ENCODE results near the gene ANTXR1. TPM values are rescaled to one million over a fixed set of nuclear protein-coding genes. Genes with fewer than 3 reads are reported as not detected.

The ANTXR1 gene
- total and polyA plus RNA-seq, 2 donors: 4.4 to 7.3 TPM

DNA sequence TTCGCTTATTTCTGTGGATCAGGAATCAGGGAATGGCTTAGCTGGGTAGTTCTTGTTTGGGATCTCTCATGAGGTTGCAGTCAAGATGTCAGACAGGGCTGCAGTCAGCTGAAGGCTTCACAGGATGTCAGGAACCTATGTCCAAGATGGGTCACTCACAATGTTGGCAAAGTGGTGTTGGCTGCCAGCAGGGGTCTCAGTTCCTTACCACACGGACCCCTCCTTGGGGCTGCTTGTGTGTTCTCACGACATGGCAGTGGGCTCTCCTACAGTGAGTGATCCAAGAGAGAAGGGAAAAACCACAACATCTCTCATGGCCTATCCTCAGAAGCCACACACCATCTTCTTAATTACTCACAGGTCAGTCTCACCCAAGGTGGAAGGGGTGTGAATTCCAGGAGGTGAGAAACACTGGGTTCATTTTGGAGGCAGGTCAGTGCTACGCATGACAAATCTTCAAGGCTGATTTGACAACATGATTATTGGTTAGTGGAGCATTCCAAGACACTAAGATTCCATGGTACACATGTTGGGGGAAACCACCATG, 1.3 kb upstream of the ANTXR1 start:
- H3K9me3 ChIP-seq (ENCODE audit: control insufficient read depth in 2 of 2, insufficient read depth in 1 of 2, low read length in 1 of 2): no peaks in the 10 kb centered on the region
- H3K27ac ChIP-seq (ENCODE audit: low read depth in 1 of 2, low read length in 1 of 2): no peak overlapping the region
- no peaks in the 10 kb centered on the region for H3K36me3 ChIP-seq (ENCODE audit: control insufficient read depth in 2 of 2, insufficient read depth in 2 of 2, low read length in 1 of 2)
- peaks cover 18 to 53% of the 10 kb centered on the region in 2 donors for H3K27me3 ChIP-seq (ENCODE audit: control insufficient read depth in 2 of 2, insufficient read depth in 1 of 2, low read length in 1 of 2)
- peak in 1 of 9 donors; percentile 1 for DNase-seq (ENCODE audit: low read depth in 6 of 9, low spot score in 9 of 9)
- WGBS: 77% methylated on average over 4 of the region's 4 CpGs
- peaks cover 9 to 17% of the 10 kb centered on the region in 2 donors for H3K4me1 ChIP-seq (ENCODE audit: control insufficient read depth in 2 of 2, insufficient read depth in 2 of 2, low read length in 2 of 2)
- H3K4me3 ChIP-seq (ENCODE audit: low read length in 2 of 2): no peak overlapping the region

DNA sequence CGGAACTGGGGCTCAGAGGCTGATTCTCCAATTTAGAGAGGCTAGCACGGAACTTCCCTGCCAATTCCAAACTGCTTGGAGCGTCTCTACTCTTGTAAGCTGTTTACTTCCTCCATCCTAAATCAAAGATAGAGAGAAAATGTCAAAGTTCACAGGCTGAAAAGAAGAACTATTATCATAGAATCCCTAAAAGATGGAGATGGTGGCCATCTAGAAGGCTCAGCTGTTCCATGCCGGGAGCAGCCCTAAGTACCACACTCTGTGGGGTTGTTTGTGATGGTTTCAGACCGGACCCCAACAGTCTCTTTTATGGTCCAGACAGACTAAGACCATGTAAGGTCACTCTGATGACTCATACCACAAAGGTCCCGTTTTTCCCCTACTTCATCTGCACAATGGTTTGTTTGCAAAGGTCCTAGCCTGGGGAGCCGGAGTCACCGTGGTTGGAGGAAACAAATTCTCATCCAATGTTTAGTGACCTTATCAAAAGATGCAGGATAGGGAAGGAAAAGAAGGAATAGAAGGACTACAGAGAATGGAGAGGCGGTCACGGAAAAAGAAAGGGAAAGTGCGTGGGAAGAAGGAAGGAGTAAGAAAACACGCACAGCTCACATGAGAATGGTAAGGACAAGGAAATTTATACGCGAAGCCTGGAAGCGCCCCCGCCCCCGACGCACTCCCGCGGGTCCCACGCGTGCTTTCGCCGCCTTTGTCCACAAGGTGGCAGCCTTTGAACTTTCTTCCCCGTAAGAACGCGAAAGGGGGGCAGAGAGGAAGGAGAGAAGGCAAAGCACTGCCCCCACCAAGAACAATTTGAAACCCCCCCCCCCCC, 453 bp upstream of the ANTXR1 start:
- H3K36me3 ChIP-seq (ENCODE audit: control insufficient read depth in 2 of 2, insufficient read depth in 2 of 2, low read length in 1 of 2): no peaks in the 10 kb centered on the region
- no peaks in the 10 kb centered on the region for H3K9me3 ChIP-seq (ENCODE audit: control insufficient read depth in 2 of 2, insufficient read depth in 1 of 2, low read length in 1 of 2)
- H3K27ac ChIP-seq (ENCODE audit: low read depth in 1 of 2, low read length in 1 of 2): no peak overlapping the region
- H3K4me1 ChIP-seq (ENCODE audit: control insufficient read depth in 2 of 2, insufficient read depth in 2 of 2, low read length in 2 of 2): peaks cover 9 to 17% of the 10 kb centered on the region in 2 donors
- H3K4me3 ChIP-seq (ENCODE audit: low read length in 2 of 2): peak overlapping the region; percentile 72 to 77
- peaks cover 18 to 61% of the 10 kb centered on the region in 2 donors for H3K27me3 ChIP-seq (ENCODE audit: control insufficient read depth in 2 of 2, insufficient read depth in 1 of 2, low read length in 1 of 2)
- WGBS: 14% methylated on average over 27 of the region's 27 CpGs
- DNase-seq (ENCODE audit: low read depth in 6 of 9, low spot score in 9 of 9): peak in 7 of 9 donors; percentile 36 to 74 (median 50)

DNA sequence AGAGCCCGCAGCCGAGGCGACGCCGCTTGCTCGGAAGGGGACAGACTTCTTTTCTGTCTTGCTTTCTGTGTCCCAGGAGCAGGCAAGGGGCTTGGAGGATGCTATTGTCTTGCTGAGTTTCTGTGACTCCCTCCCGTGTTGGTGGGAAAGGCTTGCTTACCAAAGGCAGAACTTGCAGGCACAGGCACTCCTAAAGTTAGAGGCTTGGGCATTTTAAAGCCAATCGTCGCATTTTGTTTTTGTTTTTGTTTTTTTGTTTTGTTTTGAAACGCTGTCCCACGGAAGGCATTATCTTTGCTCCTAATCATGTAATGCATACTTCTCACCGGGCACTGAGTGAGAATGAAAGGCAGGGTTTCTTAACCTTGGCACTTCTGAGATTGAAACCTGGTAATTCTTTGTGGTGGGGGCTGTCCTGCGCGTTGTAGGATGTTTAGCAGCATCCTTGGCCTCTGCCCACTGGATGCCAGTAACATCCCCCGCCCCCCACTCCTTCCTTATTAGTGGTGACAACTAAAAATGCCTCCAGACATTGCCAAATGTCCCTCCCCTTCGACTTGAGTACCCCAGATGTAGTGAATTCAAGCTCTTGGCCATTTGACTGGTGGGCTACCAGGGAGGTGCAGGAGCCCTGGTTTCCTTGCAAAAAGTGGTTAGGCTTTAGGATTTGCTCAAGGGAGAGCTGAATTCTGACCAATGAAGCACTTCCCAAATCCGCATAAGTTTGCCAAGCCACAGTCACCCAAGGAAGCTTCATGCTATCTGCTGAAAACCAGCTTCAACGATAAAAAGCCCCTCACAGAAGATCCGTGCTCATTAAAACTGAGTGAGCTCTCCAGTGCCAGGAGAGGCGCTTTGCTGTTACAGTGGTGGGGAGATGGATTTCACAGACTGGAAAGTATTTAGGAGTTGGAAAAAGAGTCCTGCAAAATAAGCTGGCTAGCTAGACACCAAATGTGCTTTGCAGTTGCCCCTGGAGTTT, 1.2 kb downstream of the ANTXR1 start:
- Histone ChIP-seq H3K9me3 (ENCODE audit: control insufficient read depth in 2 of 2, insufficient read depth in 1 of 2, low read length in 1 of 2) (no peaks in the 10 kb centered on the region), H3K27ac (ENCODE audit: low read depth in 1 of 2, low read length in 1 of 2) (no peak overlapping the region), H3K36me3 (ENCODE audit: control insufficient read depth in 2 of 2, insufficient read depth in 2 of 2, low read length in 1 of 2) (no peaks in the 10 kb centered on the region), H3K4me3 (ENCODE audit: low read length in 2 of 2) (peak overlapping the region; percentile 72 to 77), H3K27me3 (ENCODE audit: control insufficient read depth in 2 of 2, insufficient read depth in 1 of 2, low read length in 1 of 2) (peaks cover 18 to 70% of the 10 kb centered on the region in 2 donors), H3K4me1 (ENCODE audit: control insufficient read depth in 2 of 2, insufficient read depth in 2 of 2, low read length in 2 of 2) (peaks cover 9 to 17% of the 10 kb centered on the region in 2 donors)
- peak in 3 of 9 donors; percentile 11 to 42 (median 12) for DNase-seq (ENCODE audit: low read depth in 6 of 9, low spot score in 9 of 9)
- 4% methylated on average over 20 of the region's 20 CpGs for WGBS

DNA sequence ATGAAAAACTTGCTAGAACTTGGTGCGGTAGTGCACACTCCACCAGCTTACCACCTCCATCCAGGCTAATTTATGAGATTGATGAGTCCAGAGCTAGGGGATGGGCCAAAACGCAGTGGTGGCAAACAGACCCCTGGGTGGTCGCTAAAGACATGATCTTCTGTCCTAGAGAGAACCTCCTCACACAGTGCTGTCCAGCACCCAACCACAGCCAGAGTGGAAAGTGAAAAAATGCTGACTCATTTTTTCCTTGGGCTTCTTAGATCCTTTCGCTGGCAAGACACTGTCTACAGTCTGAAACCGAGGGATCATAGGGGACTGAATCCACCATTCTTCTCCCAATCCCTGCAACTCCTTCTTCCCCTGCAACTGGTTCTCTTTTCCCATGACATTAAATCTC, 4.1 kb downstream of the ANTXR1 start:
- no peaks in the 10 kb centered on the region for H3K9me3 ChIP-seq (ENCODE audit: control insufficient read depth in 2 of 2, insufficient read depth in 1 of 2, low read length in 1 of 2)
- no peak overlapping the region for H3K4me3 ChIP-seq (ENCODE audit: low read length in 2 of 2)
- no peak for DNase-seq (ENCODE audit: low read depth in 6 of 9, low spot score in 9 of 9)
- H3K36me3 ChIP-seq (ENCODE audit: control insufficient read depth in 2 of 2, insufficient read depth in 2 of 2, low read length in 1 of 2): no peaks in the 10 kb centered on the region
- no peak overlapping the region for H3K27ac ChIP-seq (ENCODE audit: low read depth in 1 of 2, low read length in 1 of 2)
- peaks cover 9 to 17% of the 10 kb centered on the region in 2 donors for H3K4me1 ChIP-seq (ENCODE audit: control insufficient read depth in 2 of 2, insufficient read depth in 2 of 2, low read length in 2 of 2)
- 88% methylated on average over 5 of the region's 5 CpGs for WGBS
- H3K27me3 ChIP-seq (ENCODE audit: control insufficient read depth in 2 of 2, insufficient read depth in 1 of 2, low read length in 1 of 2): peaks cover 15 to 56% of the 10 kb centered on the region in 2 donors

GRCh38 chr2:69017835-69018234, 4.9 kb downstream of the ANTXR1 start:
- no peaks in the 10 kb centered on the region for H3K36me3 ChIP-seq (ENCODE audit: control insufficient read depth in 2 of 2, insufficient read depth in 2 of 2, low read length in 1 of 2)
- 78% methylated on average over 3 of the region's 3 CpGs for WGBS
- no peak overlapping the region for H3K27ac ChIP-seq (ENCODE audit: low read depth in 1 of 2, low read length in 1 of 2)
- H3K4me3 ChIP-seq (ENCODE audit: low read length in 2 of 2): no peak overlapping the region
- H3K9me3 ChIP-seq (ENCODE audit: control insufficient read depth in 2 of 2, insufficient read depth in 1 of 2, low read length in 1 of 2): no peaks in the 10 kb centered on the region
- H3K4me1 ChIP-seq (ENCODE audit: control insufficient read depth in 2 of 2, insufficient read depth in 2 of 2, low read length in 2 of 2): peaks cover 9 to 16% of the 10 kb centered on the region in 2 donors
- H3K27me3 ChIP-seq (ENCODE audit: control insufficient read depth in 2 of 2, insufficient read depth in 1 of 2, low read length in 1 of 2): peaks cover 8 to 48% of the 10 kb centered on the region in 2 donors
- DNase-seq (ENCODE audit: low read depth in 6 of 9, low spot score in 9 of 9): no peak

DNA sequence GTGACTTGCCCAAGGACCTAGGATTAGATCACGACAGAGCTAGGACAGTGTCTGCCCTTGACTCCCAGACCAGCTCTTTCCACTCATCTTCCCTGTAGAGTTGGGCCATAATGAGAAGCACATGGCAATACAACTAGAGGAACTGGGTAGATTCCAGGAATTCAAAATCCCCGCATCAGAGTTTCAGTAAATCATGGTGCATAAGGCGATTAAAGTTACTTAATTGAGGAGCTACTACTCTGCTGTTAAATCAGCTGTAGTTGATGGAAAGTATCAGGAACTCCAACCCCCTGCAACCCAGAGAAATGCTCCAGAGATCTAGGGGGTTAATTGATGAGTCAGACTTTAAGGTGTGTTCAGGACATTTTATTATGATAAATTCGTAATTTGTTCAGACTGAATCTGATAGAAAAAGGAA, 5.7 kb downstream of the ANTXR1 start:
- Histone ChIP-seq H3K4me1 (ENCODE audit: control insufficient read depth in 2 of 2, insufficient read depth in 2 of 2, low read length in 2 of 2) (peaks cover 7 to 9% of the 10 kb centered on the region in 2 donors), H3K4me3 (ENCODE audit: low read length in 2 of 2) (no peak overlapping the region), H3K36me3 (ENCODE audit: control insufficient read depth in 2 of 2, insufficient read depth in 2 of 2, low read length in 1 of 2) (no peaks in the 10 kb centered on the region), H3K9me3 (ENCODE audit: control insufficient read depth in 2 of 2, insufficient read depth in 1 of 2, low read length in 1 of 2) (no peaks in the 10 kb centered on the region), H3K27me3 (ENCODE audit: control insufficient read depth in 2 of 2, insufficient read depth in 1 of 2, low read length in 1 of 2) (peaks cover 8 to 39% of the 10 kb centered on the region in 2 donors), H3K27ac (ENCODE audit: low read depth in 1 of 2, low read length in 1 of 2) (no peak overlapping the region)
- no peak for DNase-seq (ENCODE audit: low read depth in 6 of 9, low spot score in 9 of 9)
- 95% methylated on average over 4 of the region's 4 CpGs for WGBS

- WGBS: 91% methylated on average over 8 of the region's 8 CpGs
- Histone ChIP-seq H3K4me3 (ENCODE audit: low read length in 2 of 2) (no peak overlapping the region), H3K9me3 (ENCODE audit: control insufficient read depth in 2 of 2, insufficient read depth in 1 of 2, low read length in 1 of 2) (no peaks in the 10 kb centered on the region), H3K36me3 (ENCODE audit: control insufficient read depth in 2 of 2, insufficient read depth in 2 of 2, low read length in 1 of 2) (no peaks in the 10 kb centered on the region), H3K4me1 (ENCODE audit: control insufficient read depth in 2 of 2, insufficient read depth in 2 of 2, low read length in 2 of 2) (no peaks in the 10 kb centered on the region), H3K27ac (ENCODE audit: low read depth in 1 of 2, low read length in 1 of 2) (no peak overlapping the region), H3K27me3 (ENCODE audit: control insufficient read depth in 2 of 2, insufficient read depth in 1 of 2, low read length in 1 of 2) (peaks cover 0 to 22% of the 10 kb centered on the region in 2 donors)
- DNase-seq (ENCODE audit: low read depth in 6 of 9, low spot score in 9 of 9): no peak
These were observed 7.8 kb downstream of the ANTXR1 start for GRCh38 chr2:69020496-69021426.

- Histone ChIP-seq H3K4me1 (ENCODE audit: control insufficient read depth in 2 of 2, insufficient read depth in 2 of 2, low read length in 2 of 2) (no peaks in the 10 kb centered on the region), H3K27me3 (ENCODE audit: control insufficient read depth in 2 of 2, insufficient read depth in 1 of 2, low read length in 1 of 2) (peaks cover 0 to 17% of the 10 kb centered on the region in 2 donors), H3K4me3 (ENCODE audit: low read length in 2 of 2) (no peak overlapping the region), H3K27ac (ENCODE audit: low read depth in 1 of 2, low read length in 1 of 2) (no peak overlapping the region), H3K36me3 (ENCODE audit: control insufficient read depth in 2 of 2, insufficient read depth in 2 of 2, low read length in 1 of 2) (no peaks in the 10 kb centered on the region), H3K9me3 (ENCODE audit: control insufficient read depth in 2 of 2, insufficient read depth in 1 of 2, low read length in 1 of 2) (no peaks in the 10 kb centered on the region)
- no peak for DNase-seq (ENCODE audit: low read depth in 6 of 9, low spot score in 9 of 9)
- 96% methylated on average over 4 of the region's 4 CpGs for WGBS
These were observed 8.7 kb downstream of the ANTXR1 start for GRCh38 chr2:69021727-69022126.
